ENCODE results near the gene STK11. TPM values are rescaled to one million over a fixed set of nuclear protein-coding genes. Genes with fewer than 3 reads are reported as not detected.

The STK11 gene, protein sequence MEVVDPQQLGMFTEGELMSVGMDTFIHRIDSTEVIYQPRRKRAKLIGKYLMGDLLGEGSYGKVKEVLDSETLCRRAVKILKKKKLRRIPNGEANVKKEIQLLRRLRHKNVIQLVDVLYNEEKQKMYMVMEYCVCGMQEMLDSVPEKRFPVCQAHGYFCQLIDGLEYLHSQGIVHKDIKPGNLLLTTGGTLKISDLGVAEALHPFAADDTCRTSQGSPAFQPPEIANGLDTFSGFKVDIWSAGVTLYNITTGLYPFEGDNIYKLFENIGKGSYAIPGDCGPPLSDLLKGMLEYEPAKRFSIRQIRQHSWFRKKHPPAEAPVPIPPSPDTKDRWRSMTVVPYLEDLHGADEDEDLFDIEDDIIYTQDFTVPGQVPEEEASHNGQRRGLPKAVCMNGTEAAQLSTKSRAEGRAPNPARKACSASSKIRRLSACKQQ
- total RNA-seq = 10 to 100 TPM; 66.4 to 74.3 TPM

DNA sequence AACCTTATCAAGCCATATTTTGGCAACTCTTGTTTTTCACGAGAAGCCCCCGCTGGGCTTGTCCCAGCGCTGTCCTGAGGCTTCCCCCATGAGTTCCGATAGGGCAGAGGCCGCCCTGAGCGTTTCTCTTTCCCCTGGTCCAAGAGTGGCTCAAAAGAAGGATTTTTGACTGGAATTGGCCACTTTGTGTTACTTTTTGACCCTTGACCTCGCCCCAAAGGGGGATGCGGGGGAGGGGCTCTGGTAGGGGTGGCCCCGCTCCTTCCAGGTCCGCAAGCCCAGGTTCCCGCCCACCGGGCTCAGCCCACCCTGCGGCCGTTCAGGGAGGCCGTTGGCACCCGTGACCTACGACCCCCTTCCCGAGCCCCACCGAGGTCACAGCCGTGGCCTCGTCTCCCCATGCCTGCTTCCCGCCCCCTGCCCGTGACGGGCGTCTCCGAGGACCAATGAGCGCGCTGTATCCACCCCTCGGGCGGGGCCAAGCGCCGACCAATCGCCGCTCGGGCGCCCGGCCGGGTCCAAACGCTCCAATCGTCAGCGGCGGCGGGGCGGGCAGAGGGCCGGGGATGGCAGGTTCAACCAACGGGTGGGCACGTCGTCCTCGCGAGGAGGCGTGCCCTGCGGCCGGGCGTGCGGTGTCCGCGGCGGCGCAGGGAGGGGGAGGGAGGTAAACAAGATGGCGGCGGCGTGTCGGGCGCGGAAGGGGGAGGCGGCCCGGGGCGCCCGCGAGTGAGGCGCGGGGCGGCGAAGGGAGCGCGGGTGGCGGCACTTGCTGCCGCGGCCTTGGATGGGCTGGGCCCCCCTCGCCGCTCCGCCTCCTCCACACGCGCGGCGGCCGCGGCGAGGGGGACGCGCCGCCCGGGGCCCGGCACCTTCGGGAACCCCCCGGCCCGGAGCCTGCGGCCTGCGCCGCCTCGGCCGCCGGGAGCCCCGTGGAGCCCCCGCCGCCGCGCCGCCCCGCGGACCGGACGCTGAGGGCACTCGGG is at the start of gene STK11:
TSS of gene STK11 (plus strand) at position 665 of the 986 bp plus-strand sequence. CDS start 1,136 bp downstream, outside the sequence.
- Mint-ChIP-seq H3K36me3 (peaks cover 16% of the 10 kb centered on the region), H3K9me3 (no peaks in the 10 kb centered on the region), H3K27ac (peak within 1 kb of the TSS; percentile 81), H3K4me1 (ENCODE audit: low read depth) (peaks cover 24% of the 10 kb centered on the region), H3K27me3 (no peaks in the 10 kb centered on the region), H3K4me3 (peak within 1 kb of the TSS; percentile 91)
- intact Hi-C loops (cut with micrococcal nuclease) = loop anchor here (1.0 kb wide), 1 partner anchor 73 kb away; no protein-coding TSS in a partner anchor
- ChIA-PET POLR2A (no interaction called here), CTCF (interaction anchor here (2.7 kb wide), 1 partner anchor 39 kb away, joined by 12 read pairs; no protein-coding TSS in a partner anchor)
- peak; percentile 100 for DNase-seq

DNA sequence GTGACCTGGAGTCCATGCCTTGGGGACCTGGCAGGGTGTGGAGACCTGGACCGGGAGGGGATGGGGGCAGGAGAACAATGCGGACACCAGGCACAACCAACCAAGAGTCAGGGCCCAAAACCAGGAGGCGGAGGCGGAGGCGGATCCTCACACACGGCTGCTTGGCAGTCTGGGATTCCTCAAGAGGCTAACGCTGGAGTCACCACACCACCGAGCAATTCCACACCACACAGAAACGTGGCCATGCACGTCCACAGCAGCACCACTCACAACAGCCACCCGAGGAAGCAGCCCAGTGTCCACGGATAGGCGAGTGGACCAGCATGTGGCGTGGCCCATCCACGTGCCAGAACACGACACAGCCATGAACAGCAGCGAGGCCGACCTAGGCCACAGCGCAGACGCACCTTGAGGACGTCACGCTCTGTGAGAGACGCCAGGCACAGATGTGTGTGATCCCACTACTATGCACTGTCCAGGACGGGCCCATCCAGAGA is 49.2 kb upstream of the STK11 start:
- POLR2A ChIA-PET = no interaction called here
- Mint-ChIP-seq H3K27ac (no peak overlapping the region), H3K27me3 (no peaks in the 10 kb centered on the region), H3K4me3 (no peak overlapping the region), H3K36me3 (peaks cover 2% of the 10 kb centered on the region), H3K4me1 (ENCODE audit: low read depth) (no peaks in the 10 kb centered on the region), H3K9me3 (no peaks in the 10 kb centered on the region)
- CTCF ChIA-PET = no interaction called here
- intact Hi-C loops (cut with micrococcal nuclease) = no loop called here
- DNase-seq = no peak

DNA sequence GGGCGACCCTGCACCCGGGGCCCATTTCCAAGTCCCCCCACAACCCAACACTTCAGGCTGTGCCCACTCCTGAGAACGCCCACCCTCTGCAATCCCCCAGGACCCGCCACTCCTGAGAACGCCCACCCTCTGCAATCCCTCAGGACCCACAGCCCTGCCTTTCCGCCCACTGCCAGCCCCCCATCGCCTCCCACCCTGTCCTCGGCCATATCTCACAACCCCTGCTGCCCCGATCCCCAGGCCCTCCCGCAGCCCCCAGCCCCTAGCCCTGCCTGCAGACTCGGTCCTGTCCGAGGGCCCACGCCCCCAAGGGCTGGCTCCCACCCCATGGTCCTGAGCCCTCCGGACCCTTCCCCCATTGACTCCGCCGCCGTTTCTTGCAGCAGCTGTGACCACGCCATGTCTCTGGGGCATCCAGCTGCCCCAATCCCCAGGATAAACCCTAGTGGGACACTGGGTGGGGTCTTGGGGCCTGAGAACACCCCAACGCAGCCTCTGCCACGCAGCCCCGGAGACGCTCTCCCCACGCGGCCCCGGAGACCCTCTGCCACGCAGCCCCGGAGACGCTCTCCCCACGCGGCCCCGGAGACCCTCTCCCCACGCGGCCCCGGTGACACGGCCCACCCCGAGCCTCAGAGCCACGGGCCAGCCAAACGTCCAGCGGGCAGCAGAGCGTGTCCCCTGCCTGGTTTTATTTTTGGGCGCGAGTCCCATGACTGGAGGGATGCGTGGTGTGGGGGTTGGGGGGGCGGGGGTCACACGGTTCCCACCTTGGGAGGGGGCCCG is 48.6 kb upstream of the STK11 start:
- Mint-ChIP-seq H3K27ac (no peak overlapping the region), H3K27me3 (no peaks in the 10 kb centered on the region), H3K4me3 (no peak overlapping the region), H3K4me1 (ENCODE audit: low read depth) (no peaks in the 10 kb centered on the region), H3K36me3 (no peaks in the 10 kb centered on the region), H3K9me3 (no peaks in the 10 kb centered on the region)
- no peak for DNase-seq
- ChIA-PET CTCF (no interaction called here), POLR2A (no interaction called here)
- intact Hi-C loops (cut with micrococcal nuclease) = no loop called here

DNA sequence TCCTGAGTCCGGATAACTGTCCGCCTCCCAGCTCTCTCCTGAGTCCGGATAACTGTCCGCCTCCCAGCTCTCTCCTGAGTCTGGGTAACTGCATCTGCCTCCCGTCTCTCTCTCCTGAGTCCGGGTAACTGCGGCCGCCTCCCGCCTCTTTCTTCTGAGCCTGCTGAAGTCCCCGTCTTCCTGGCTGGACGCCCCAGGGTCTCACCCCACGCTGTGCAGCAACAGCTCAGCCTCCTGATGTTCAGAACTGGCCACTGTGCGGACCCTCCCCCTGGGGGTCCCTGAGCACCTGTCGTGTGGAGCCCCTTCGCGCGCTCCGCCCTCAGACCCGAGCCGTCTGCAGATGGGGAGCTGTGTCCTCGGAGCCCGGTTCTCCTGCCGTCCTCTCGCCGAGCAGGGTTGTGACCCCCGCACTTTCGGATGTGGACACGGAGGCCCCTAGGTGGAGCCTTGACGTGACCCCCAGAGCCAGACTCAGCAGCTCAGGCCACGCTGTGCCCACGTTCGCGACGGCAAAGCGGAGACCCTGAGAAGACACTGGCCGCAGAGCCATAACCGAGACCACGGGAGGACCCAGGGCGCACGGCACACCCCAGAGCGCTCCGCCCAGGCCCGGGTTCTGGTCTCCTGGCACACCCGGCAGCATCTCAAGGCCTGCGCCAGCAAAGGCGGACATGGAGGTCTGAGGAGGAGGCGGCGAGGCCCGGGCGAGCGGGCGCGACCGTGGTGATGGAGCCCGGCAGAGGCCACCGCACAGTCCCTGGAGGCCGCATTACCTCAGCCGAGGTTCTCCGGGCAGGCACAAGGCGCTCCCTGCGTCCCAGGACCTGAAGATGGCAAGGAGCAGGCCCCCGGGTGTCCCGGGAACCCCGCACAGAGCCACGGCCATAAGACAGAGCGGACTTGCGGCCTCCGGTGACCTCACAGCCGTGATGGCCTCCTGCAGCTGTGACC is 47.4 kb upstream of the STK11 start:
- intact Hi-C loops (cut with micrococcal nuclease) = no loop called here
- POLR2A ChIA-PET = no interaction called here
- no peaks in the 10 kb centered on the region for H3K36me3 Mint-ChIP-seq
- DNase-seq = no peak
- no peaks in the 10 kb centered on the region for H3K27me3 Mint-ChIP-seq
- CTCF ChIA-PET = interaction anchor here (0.6 kb wide), 1 partner anchor 36 kb away, joined by 3 read pairs; no protein-coding TSS in a partner anchor
- no peak overlapping the region for H3K4me3 Mint-ChIP-seq
- peaks cover 6% of the 10 kb centered on the region for H3K4me1 Mint-ChIP-seq (ENCODE audit: low read depth)
- H3K27ac Mint-ChIP-seq = no peak overlapping the region
- H3K9me3 Mint-ChIP-seq = no peaks in the 10 kb centered on the region

DNA sequence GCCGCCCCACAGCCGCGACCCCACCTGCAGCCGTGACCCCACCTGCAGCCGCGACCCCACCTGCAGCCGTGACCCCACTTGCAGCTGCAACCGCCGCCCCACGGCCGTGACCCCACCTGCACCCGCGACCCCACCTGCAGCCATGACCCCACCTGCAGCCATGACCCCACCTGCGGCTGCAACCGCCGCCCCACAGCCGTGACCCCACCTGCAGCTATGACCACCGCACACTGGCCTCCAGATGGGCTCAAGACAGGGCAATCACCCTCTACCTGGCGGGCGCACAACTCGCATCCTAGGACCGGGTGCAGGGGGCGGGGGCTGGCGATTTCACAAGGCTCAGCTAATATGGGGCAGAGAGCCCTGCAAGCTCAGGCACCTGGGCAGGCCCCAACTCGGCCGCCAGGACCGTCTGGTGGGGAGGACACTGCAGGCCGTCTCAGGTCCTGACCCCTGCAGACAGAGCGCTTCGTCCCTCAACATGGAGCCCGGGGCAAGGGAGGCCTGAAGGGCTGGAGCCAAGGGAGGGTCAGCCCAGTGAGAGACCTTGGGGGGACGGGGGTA is 46.6 kb upstream of the STK11 start:
- H3K27ac Mint-ChIP-seq = no peak overlapping the region
- POLR2A ChIA-PET = no interaction called here

DNA sequence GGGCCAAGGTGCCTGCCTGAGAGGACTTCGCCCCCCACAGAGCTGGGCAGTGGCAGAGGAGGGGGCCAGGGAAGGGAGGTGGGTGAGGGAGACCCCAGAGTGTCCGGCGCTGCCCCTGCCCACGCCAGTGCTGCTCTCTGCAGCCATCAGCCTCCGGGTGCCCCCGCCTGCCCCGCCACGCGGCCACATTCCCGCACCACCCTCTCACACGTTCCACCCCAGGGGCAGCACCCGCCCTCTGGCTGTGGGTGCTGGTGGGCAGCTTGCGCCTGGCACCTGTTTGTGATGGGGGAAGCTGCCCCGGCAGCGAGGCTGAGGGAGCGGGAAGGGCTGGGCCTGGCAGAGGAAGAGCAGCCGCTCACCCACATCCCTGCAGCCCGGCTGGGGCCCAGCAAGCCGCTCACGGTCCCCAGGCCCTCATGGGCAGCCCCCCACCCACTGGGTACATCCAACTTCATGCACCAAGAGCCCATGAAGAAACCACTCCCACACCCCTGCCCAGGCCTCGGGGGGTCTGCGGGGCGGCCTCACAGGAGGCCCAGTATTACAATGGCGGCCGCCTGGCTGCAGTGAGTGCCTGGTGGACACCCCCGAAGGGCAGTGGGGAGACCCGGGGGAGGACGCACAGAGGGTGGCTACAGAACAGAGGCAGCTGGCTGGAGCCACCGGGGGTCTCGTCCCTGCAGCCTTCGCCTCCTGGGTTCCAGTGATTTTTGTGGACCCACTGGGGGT is 45.5 kb upstream of the STK11 start:
- H3K27ac Mint-ChIP-seq = no peak overlapping the region
- no peaks in the 10 kb centered on the region for H3K36me3 Mint-ChIP-seq
- ChIA-PET CTCF (no interaction called here), POLR2A (no interaction called here)
- intact Hi-C loops (cut with micrococcal nuclease) = no loop called here
- DNase-seq = no peak
- H3K9me3 Mint-ChIP-seq = no peaks in the 10 kb centered on the region
- peaks cover 6% of the 10 kb centered on the region for H3K4me1 Mint-ChIP-seq (ENCODE audit: low read depth)
- H3K4me3 Mint-ChIP-seq = no peak overlapping the region
- no peaks in the 10 kb centered on the region for H3K27me3 Mint-ChIP-seq

More for the DNA sequence above, 46.6 kb upstream of the STK11 start:
- Mint-ChIP-seq H3K4me3 (no peak overlapping the region), H3K4me1 (ENCODE audit: low read depth) (peaks cover 6% of the 10 kb centered on the region), H3K9me3 (no peaks in the 10 kb centered on the region), H3K27me3 (no peaks in the 10 kb centered on the region), H3K36me3 (no peaks in the 10 kb centered on the region)
- DNase-seq = no peak
- intact Hi-C loops (cut with micrococcal nuclease) = no loop called here
- CTCF ChIA-PET = interaction anchor here (0.6 kb wide), 1 partner anchor 35 kb away, joined by 3 read pairs; no protein-coding TSS in a partner anchor

DNA sequence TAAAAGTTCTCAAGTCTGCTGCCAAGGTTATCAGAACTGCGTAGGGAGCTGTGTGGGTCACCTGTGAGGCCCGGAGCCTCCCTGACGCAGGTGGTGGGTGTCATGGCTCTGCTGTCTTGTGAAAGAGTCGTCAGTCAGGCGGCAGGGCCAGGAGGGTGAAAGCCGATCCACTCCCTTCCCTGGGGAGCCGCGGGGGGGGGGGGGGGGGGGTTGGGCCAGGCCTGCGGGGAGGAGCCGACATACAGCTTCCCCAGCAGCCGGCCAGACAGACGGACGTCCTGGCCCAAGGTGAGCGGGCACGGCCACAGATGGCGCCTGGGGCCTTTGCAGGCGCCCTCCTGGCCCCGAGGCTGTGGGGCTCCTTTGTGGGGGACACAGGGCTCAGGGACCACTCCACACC is 43.9 kb upstream of the STK11 start:
- no peak for DNase-seq
- ChIA-PET CTCF (no interaction called here), POLR2A (no interaction called here)
- H3K9me3 Mint-ChIP-seq = no peaks in the 10 kb centered on the region
- H3K27ac Mint-ChIP-seq = no peak overlapping the region
- H3K4me1 Mint-ChIP-seq (ENCODE audit: low read depth) = peaks cover 6% of the 10 kb centered on the region
- intact Hi-C loops (cut with micrococcal nuclease) = no loop called here
- no peaks in the 10 kb centered on the region for H3K27me3 Mint-ChIP-seq
- H3K4me3 Mint-ChIP-seq = no peak overlapping the region
- H3K36me3 Mint-ChIP-seq = no peaks in the 10 kb centered on the region

DNA sequence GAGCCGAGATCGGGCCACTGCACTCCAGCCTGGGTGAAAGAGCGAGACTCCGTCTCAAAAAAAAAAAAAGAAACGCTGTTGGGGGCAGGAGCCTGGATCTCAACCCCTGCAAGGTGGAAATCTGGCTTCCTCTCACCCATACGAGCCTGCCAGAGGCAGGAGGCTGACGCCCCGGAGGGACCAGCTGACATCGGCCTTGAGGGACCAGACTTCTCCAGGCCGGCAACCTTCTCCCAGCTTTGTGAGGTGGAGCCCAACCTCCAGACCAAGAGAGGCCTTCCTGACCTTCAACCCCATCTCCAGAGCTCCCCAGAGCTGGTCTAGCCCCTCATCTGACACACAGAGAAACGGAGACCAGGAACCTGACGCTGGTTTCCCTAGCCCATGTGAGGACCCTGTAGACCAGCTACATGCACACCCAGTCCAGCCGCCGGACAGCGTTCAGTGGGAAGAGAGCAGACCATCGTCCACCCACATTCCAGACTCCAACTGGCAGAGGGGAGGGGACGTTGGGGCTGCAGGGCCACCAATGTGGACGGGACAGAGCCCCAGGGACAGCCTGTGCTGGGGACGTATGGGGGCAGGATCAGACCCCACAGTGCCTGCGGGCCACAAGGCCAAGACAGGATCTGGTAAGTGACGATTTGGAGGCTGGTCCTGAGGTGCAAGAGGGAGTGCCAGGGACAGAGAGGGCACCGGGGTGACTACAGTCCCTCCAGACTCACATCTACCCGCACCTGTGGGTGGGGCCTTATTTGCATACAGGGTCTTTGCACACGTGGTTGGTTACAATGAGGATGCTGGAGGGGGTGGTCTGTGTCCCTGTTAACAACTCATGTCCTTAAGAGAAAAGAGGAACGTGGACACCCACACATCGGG is 42.9 kb upstream of the STK11 start:
- H3K4me1 Mint-ChIP-seq (ENCODE audit: low read depth) = peaks cover 6% of the 10 kb centered on the region
- no peak overlapping the region for H3K4me3 Mint-ChIP-seq
- H3K9me3 Mint-ChIP-seq = no peaks in the 10 kb centered on the region
- no peaks in the 10 kb centered on the region for H3K27me3 Mint-ChIP-seq
- peak overlapping the region; percentile 30 for H3K27ac Mint-ChIP-seq
- ChIA-PET CTCF (no interaction called here), POLR2A (no interaction called here)
- H3K36me3 Mint-ChIP-seq = no peaks in the 10 kb centered on the region
- intact Hi-C loops (cut with micrococcal nuclease) = no loop called here
- DNase-seq = no peak

DNA sequence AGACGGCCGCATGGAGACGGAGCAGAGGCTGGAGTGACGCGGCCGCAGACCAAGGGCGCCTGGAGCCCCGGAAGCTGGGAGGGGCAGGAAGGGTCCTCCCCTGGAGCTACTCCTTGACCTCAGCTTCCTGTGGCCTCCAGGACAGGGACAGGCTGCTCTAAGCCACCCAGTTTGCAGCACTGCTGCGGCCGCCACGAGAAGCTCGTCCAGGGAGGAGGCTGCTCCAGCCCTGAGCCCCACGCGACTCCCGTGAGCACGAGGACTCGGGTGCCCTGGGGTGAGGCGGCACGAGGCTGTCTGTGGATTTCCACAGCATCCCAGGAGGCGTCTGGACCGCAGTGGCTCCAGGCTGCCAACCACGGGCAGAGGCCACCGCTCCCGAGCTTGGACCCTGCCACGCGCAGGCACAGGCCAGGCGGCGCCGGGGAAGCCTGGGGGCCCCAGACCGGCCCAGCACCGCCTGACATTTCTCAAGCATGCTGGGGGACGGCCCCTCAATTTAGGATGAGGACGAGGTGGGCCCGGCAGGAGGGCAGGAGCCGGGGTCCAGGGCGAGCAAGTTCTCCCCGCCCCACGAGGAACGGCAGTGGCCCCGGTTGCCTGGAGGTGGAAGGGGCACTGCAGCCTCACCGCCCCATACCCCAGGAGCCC is 42.2 kb upstream of the STK11 start:
- intact Hi-C loops (cut with micrococcal nuclease) = no loop called here
- Mint-ChIP-seq H3K36me3 (no peaks in the 10 kb centered on the region), H3K9me3 (no peaks in the 10 kb centered on the region), H3K4me3 (no peak overlapping the region), H3K27me3 (no peaks in the 10 kb centered on the region), H3K4me1 (ENCODE audit: low read depth) (peaks cover 6% of the 10 kb centered on the region), H3K27ac (no peak overlapping the region)
- ChIA-PET CTCF (no interaction called here), POLR2A (no interaction called here)
- no peak for DNase-seq
